H1 (cell line): ENCODE measurements around the gene EMP3. TPM values are rescaled to one million over a fixed set of nuclear protein-coding genes. Genes with fewer than 3 reads are reported as not detected.

Source experiments
- CTCF ChIA-PET: fragments of 300-600 bp; sonication (Branson Sonifier 250); formaldehyde crosslinking; loops from one replicate; lab custom pipeline; 2021; ENCODE audit not compliant: partially characterized antibody; lab: Charles Lee
- POLR2A ChIA-PET: fragments of 300-600 bp; sonication (Branson Sonifier 250); formaldehyde crosslinking; loops from one replicate; lab custom pipeline; 2021; ENCODE audit warnings: inconsistent platforms; ENCODE audit not compliant: partially characterized antibody; lab: Charles Lee
- DNase-seq, 2 experiments: peaks; one replicate each; pipeline versions ENCODE4 v3.0.0 to v3.0.0-alpha.2; 2010 to 2022; ENCODE audit warnings: low spot score in 2 of 2, low read depth in 1 of 2, mixed read lengths in 1 of 2
- FAIRE-seq: peaks from 2 replicates; lab custom pipeline; 2011; peaks lifted over from hg19 to GRCh38; lab: Jason Lieb, UNC
- H2AFZ ChIP-seq: 2 replicates; pipeline ENCODE4 v1.8.1; 2012; ENCODE audit warnings: low read length, inconsistent platforms
- H2AK5ac ChIP-seq: 2 replicates; pipeline ENCODE4 v1.6.1; 2013; ENCODE audit warnings: low read depth, low read length
- H2BK120ac ChIP-seq: replicated peaks from 2 replicates; pipeline ENCODE3; 2013; ENCODE audit warnings: low read depth, low read length, inconsistent platforms
- H2BK12ac ChIP-seq: 2 replicates; pipeline ENCODE4 v1.6.1; 2013; ENCODE audit warnings: low read depth, low read length
- H2BK15ac ChIP-seq: 2 replicates; pipeline ENCODE4 v1.6.1; 2013; ENCODE audit warnings: low read length
- H2BK20ac ChIP-seq: 2 replicates; pipeline ENCODE4 v1.6.1; 2013; ENCODE audit warnings: low read length
- H2BK5ac ChIP-seq: 2 replicates; pipeline ENCODE4 v1.6.1; 2013; ENCODE audit warnings: low read depth, low read length
- H3K14ac ChIP-seq: 2 replicates; pipeline ENCODE4 v1.6.1; 2013; ENCODE audit warnings: inconsistent platforms; ENCODE audit not compliant: insufficient read length
- H3K18ac ChIP-seq: 2 replicates; pipeline ENCODE4 v1.6.1; 2013; ENCODE audit warnings: low read length; ENCODE audit errors: extremely low read depth
- H3K23ac ChIP-seq: 2 replicates; pipeline ENCODE4 v1.6.1; 2013; ENCODE audit warnings: inconsistent platforms; ENCODE audit not compliant: insufficient read length
- H3K23me2 ChIP-seq: 2 replicates; pipeline ENCODE4 v1.6.1; 2013; ENCODE audit warnings: low read depth, low read length
- H3K27ac ChIP-seq: 2 replicates; pipeline ENCODE4 v1.6.1; 2011; ENCODE audit warnings: low read depth, low read length, inconsistent platforms
- H3K27me3 ChIP-seq, 4 experiments: replicated peaks in 1 of 4; 1 replicate in 1 of 4; 2 replicates in 3 of 4; pipeline versions ENCODE4 v1.6.1 to v1.8.1; 2011 to 2013; ENCODE audit warnings: low read length in 3 of 4, mild to moderate bottlenecking in 3 of 4, inconsistent platforms in 2 of 4, mixed read lengths in 2 of 4, moderate library complexity in 1 of 4; ENCODE audit not compliant: control insufficient read depth in 3 of 4, insufficient read depth in 3 of 4; ENCODE audit errors: extremely low read depth in 1 of 4
- H3K36me3 ChIP-seq, 4 experiments: 2 replicates each; pipeline versions ENCODE4 v1.6.1 to v1.8.1; 2011 to 2013; ENCODE audit warnings: mild to moderate bottlenecking in 4 of 4, low read length in 3 of 4, moderate library complexity in 2 of 4, control low read depth in 1 of 4, inconsistent platforms in 1 of 4; ENCODE audit not compliant: insufficient read depth in 4 of 4, control insufficient read depth in 2 of 4
- H3K4ac ChIP-seq: replicated peaks from 2 replicates; pipeline ENCODE3; 2013; ENCODE audit warnings: low read length, low read depth, mixed read lengths, inconsistent platforms; ENCODE audit not compliant: insufficient read length
- H3K4me1 ChIP-seq, 4 experiments: replicated peaks in 1 of 4; 1 replicate in 1 of 4; 2 replicates in 3 of 4; pipeline versions ENCODE4 v1.6.1 to v1.8.1; 2011 to 2013; ENCODE audit warnings: low read length in 3 of 4, inconsistent platforms in 2 of 4, mixed read lengths in 1 of 4; ENCODE audit not compliant: insufficient read depth in 4 of 4, control insufficient read depth in 3 of 4
- H3K4me2 ChIP-seq, 2 experiments: 2 replicates each; pipeline versions ENCODE4 v1.6.1 to v1.8.1; 2011 to 2013; ENCODE audit warnings: low read depth in 2 of 2, low read length in 2 of 2, control low read depth in 1 of 2, inconsistent platforms in 1 of 2, mild to moderate bottlenecking in 1 of 2; ENCODE audit not compliant: insufficient read depth in 1 of 2
- H3K4me3 ChIP-seq, 4 experiments: fragments of 200-600, 300-600 bp in 1 of 4; sonication (generic), shearing (Covaris generic), sonication (Bioruptor Twin) in 1 of 4; 2 replicates each; pipeline versions ENCODE4 v1.5.1 to v1.8.1; 2011 to 2016; ENCODE audit warnings: low read length in 4 of 4, low read depth in 3 of 4, control low read depth in 2 of 4, inconsistent platforms in 2 of 4, mild to moderate bottlenecking in 2 of 4, mixed read lengths in 1 of 4, moderate library complexity in 1 of 4; ENCODE audit not compliant: insufficient read depth in 2 of 4; ENCODE audit errors: extremely low read depth in 1 of 4
- H3K56ac ChIP-seq: replicated peaks from 2 replicates; pipeline ENCODE3; 2013; ENCODE audit warnings: low read depth, mild to moderate bottlenecking, mixed read lengths, low read length, inconsistent platforms; ENCODE audit not compliant: insufficient read length
- H3K79me1 ChIP-seq: 2 replicates; pipeline ENCODE4 v1.6.1; 2013; ENCODE audit warnings: low read depth, low read length, control low read depth
- H3K79me2 ChIP-seq, 2 experiments: 2 replicates each; pipeline versions ENCODE4 v1.6.1 to v1.8.1; 2012 to 2013; ENCODE audit warnings: low read length in 2 of 2, mild to moderate bottlenecking in 2 of 2, inconsistent platforms in 1 of 2; ENCODE audit not compliant: insufficient read depth in 2 of 2, control insufficient read depth in 1 of 2
- H3K9ac ChIP-seq, 4 experiments: replicated peaks in 1 of 4; 1 replicate in 1 of 4; 2 replicates in 3 of 4; pipeline versions ENCODE4 v1.6.1 to v1.8.1; 2011 to 2013; ENCODE audit warnings: low read depth in 3 of 4, low read length in 3 of 4, control low read depth in 2 of 4, mild to moderate bottlenecking in 2 of 4, moderate library complexity in 2 of 4, inconsistent platforms in 1 of 4; ENCODE audit errors: extremely low read depth in 1 of 4
- H3K9me3 ChIP-seq, 2 experiments: 2 replicates each; pipeline versions ENCODE4 v1.6.1 to v1.8.1; 2012 to 2013; ENCODE audit warnings: mild to moderate bottlenecking in 2 of 2, moderate library complexity in 2 of 2, control low read depth in 1 of 2, inconsistent platforms in 1 of 2, low read depth in 1 of 2, low read length in 1 of 2, mixed read lengths in 1 of 2; ENCODE audit not compliant: insufficient read depth in 2 of 2
- H4K20me1 ChIP-seq, 2 experiments: replicated peaks in 1 of 2; 2 replicates each; pipeline versions ENCODE3 to v1.8.1; 2011 to 2013; ENCODE audit warnings: inconsistent platforms in 2 of 2, low read length in 2 of 2, mild to moderate bottlenecking in 1 of 2; ENCODE audit not compliant: insufficient read depth in 2 of 2, control insufficient read depth in 1 of 2
- H4K5ac ChIP-seq: 2 replicates; pipeline ENCODE4 v1.6.1; 2013; ENCODE audit warnings: low read length, low read depth, mixed read lengths, inconsistent platforms; ENCODE audit not compliant: insufficient read length
- H4K8ac ChIP-seq: 2 replicates; pipeline ENCODE4 v1.8.0; 2013; ENCODE audit warnings: mild to moderate bottlenecking, moderate library complexity, low read length, inconsistent platforms; ENCODE audit not compliant: insufficient read depth; ENCODE audit errors: extremely low read depth
- H4K91ac ChIP-seq: replicated peaks from 2 replicates; pipeline ENCODE3; 2013; ENCODE audit warnings: low read length, mixed read lengths, inconsistent platforms; ENCODE audit not compliant: insufficient read length
- GABPA ChIP-seq: IDR thresholded peaks from 2 replicates; pipeline ENCODE4 v1.6.1; 2011; ENCODE audit warnings: mild to moderate bottlenecking, low read length, moderate library complexity, borderline replicate concordance; ENCODE audit not compliant: insufficient read depth
- WGBS, 2 experiments: shearing (Covaris generic) in 1 of 2; methylation state at CpG; one replicate each; pipeline versions ENCODE4 v1.1.6 to v1.1.7; 2013 to 2015; ENCODE audit warnings: low lambda C conversion rate in 2 of 2, mixed read lengths in 2 of 2, inconsistent platforms in 1 of 2, low coverage in 1 of 2, missing lambda C conversion rate in 1 of 2; ENCODE audit not compliant: insufficient replicate concordance in 2 of 2, insufficient coverage in 1 of 2, insufficient read length in 1 of 2; ENCODE audit errors: extremely low coverage in 1 of 2, missing lambda C conversion rate in 1 of 2; 5-methylcytosine and 5-hydroxymethylcytosine counted together
- polyA plus RNA-seq, 7 experiments: library from polyadenylated mRNA; depleted of rRNA in 3 of 7; stranded (reverse) in 5 of 7; unstranded in 2 of 7; fragments of >200 nt in 5 of 7; fragments of 200-250 nt in 2 of 7; gene quantifications; 1 replicate in 5 of 7; 2 replicates in 1 of 7; 4 replicates in 1 of 7; pipeline versions ENCODE4 v1.2.1 to v1.2.3, GENCODE V29; 2011 to 2013; ENCODE audit warnings: missing spikeins in 2 of 7, mixed read lengths in 2 of 7
- total RNA-seq: library from RNA; stranded (reverse); fragmentation: NEBNext Ultra II Directional; extraction: Animal tissue kit (Norgen Biotek cat#: 25700); gene quantifications from 2 replicates; pipeline ENCODE4 v1.2.1, GENCODE V29; 2021

The EMP3 gene
- total and polyA plus RNA-seq, 2 of the 8 experiments (the other 6 are each of a cell fraction or from before 2014, with no cell fraction given), result 18.4 to 87.8 TPM

DNA sequence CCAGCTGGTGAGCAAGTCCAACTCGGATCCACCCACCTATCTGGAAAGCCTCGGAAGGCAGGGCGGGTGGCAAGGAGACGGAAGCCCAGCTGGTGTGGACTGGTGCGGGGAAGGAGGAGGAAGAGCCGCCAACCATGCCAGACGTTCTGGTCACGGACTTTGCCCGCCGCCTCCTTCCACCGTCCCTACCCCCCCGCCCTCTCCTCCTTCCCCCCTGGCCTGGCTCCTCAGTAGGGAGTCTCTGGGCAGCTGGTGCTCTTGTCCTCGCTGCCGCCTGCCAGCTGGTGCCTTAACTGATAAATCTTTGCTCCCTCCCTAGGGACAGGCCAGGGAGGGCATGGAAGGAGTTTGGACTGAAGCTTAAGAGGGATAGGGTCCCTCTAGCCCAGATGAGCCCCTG, 43.6 kb downstream of the EMP3 start:
- H3K18ac ChIP-seq, result no peak overlapping the region
- WGBS, 2 experiments, result 83% methylated on average over 6 of the region's 14 CpGs; no CpG with 5 or more reads in 1 of the 2 experiments
- peaks cover 3% of the 10 kb centered on the region; the same call in 1 of the 2 replicates for H3K23me2 ChIP-seq
- no peak overlapping the region for H3K14ac ChIP-seq
- no peaks in the 10 kb centered on the region for H3K79me1 ChIP-seq
- H3K4me1 ChIP-seq, result peaks cover 0 to 5% (median 4%) of the 10 kb centered on the region in 4 experiments; a peak in 4 of 7 replicates
- H3K4me3 ChIP-seq, result no peak overlapping the region
- H3K9me3 ChIP-seq, result no peaks in the 10 kb centered on the region
- no peak overlapping the region for H3K27ac ChIP-seq
- no peak overlapping the region for H4K5ac ChIP-seq
- H3K56ac ChIP-seq, result no peak overlapping the region
- no peak overlapping the region for H3K4me2 ChIP-seq
- H3K23ac ChIP-seq, result no peak overlapping the region
- H2AFZ ChIP-seq, result no peak overlapping the region
- H4K8ac ChIP-seq, result no peak overlapping the region
- CTCF ChIA-PET, result interaction anchor here (1.4 kb wide), 1 partner anchor 13 kb away, joined by 3 read pairs; no protein-coding TSS in a partner anchor
- FAIRE-seq (no peak), DNase-seq (no peak)
- H2BK5ac ChIP-seq, result no peak overlapping the region
- H4K20me1 ChIP-seq, result no peaks in the 10 kb centered on the region
- H3K4ac ChIP-seq, result no peak overlapping the region
- POLR2A ChIA-PET, result interaction anchor here (1.5 to 1.6 kb wide), 2 partner anchors 12 to 16 kb away, joined by 4 read pairs; no protein-coding TSS in a partner anchor
- no peak overlapping the region for H3K9ac ChIP-seq
- H3K79me2 ChIP-seq, result no peaks in the 10 kb centered on the region
- peaks cover 0 to 10% (median 2%) of the 10 kb centered on the region in 4 experiments; a peak in 3 of 7 replicates for H3K27me3 ChIP-seq
- H2BK120ac ChIP-seq, result no peak overlapping the region
- H3K36me3 ChIP-seq, result no peaks in the 10 kb centered on the region; a peak in 1 of 8 replicates
- no peak overlapping the region for H2BK15ac ChIP-seq
- no peak overlapping the region for H2BK12ac ChIP-seq
- H2AK5ac ChIP-seq, result no peak overlapping the region
- peak overlapping the region; percentile 42 for H4K91ac ChIP-seq
- no peak for TF ChIP-seq GABPA
- no peak overlapping the region for H2BK20ac ChIP-seq
